ENCODE measurements around the gene MCTP1. TPM values are rescaled to one million over a fixed set of nuclear protein-coding genes. Genes with fewer than 3 reads are reported as not detected.

The MCTP1 gene
- total and polyA plus RNA-seq, 4 experiments from 2014 or later: 0.31 to 0.42 (median 0.39) TPM; not detected in 1

GRCh38 chr5:94802450-94802849, 482.4 kb downstream of the MCTP1 start:
- intact Hi-C loops (cut with micrococcal nuclease): no loop called here
- no peaks in the 10 kb centered on the region for H3K27me3 Mint-ChIP-seq
- H3K4me3 Mint-ChIP-seq: no peak overlapping the region
- H3K27ac ChIP-seq (ENCODE audit: low read depth, low read length): no peak overlapping the region
- ChIA-PET POLR2A (ENCODE audit: partially characterized antibody) (no interaction called here), CTCF (ENCODE audit: partially characterized antibody) (interaction anchor here (1.0 kb wide), 1 partner anchor 65 kb away, joined by 3 read pairs; no protein-coding TSS in a partner anchor)
- no peak overlapping the region for H3K4me3 ChIP-seq (ENCODE audit: low read length in 2 of 2)
- H3K27me3 ChIP-seq (ENCODE audit: insufficient read depth, low read length): no peaks in the 10 kb centered on the region
- H3K9me3 Mint-ChIP-seq: peaks cover 0 to 2% (median 0%) of the 10 kb centered on the region in 8 donors
- H3K9me3 ChIP-seq (ENCODE audit: control insufficient read depth in 1 of 2, low read length in 2 of 2): no peaks in the 10 kb centered on the region
- H3K4me1 Mint-ChIP-seq: no peaks in the 10 kb centered on the region
- no peaks in the 10 kb centered on the region for H3K36me3 ChIP-seq (ENCODE audit: insufficient read depth, low read length)
- H3K36me3 Mint-ChIP-seq: no peaks in the 10 kb centered on the region
- H3K27ac Mint-ChIP-seq: no peak overlapping the region
- no peak for DNase-seq
- H3K4me1 ChIP-seq (ENCODE audit: insufficient read depth, low read length): no peaks in the 10 kb centered on the region

DNA sequence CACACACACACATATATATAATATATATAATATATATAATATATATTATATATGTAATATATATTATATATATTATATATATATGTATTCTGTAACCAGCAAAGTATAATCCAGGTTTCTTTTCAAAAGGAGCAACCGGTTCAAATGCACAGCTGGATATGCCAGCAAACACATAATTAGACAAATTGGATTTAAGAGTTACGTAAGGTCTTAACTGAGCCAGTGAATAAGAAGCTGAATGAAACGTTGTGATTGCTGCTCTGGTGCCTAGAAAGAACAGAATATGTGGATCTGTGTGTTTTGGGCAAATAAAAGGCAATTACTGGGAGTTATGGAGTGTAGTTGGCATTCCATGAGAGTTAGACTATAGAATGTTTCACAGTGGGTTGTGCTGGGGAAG, 488.3 kb downstream of the MCTP1 start:
- Mint-ChIP-seq H3K4me1 (peaks cover 29 to 47% (median 34%) of the 10 kb centered on the region in 4 donors), H3K9me3 (no peaks in the 10 kb centered on the region), H3K27me3 (no peaks in the 10 kb centered on the region), H3K4me3 (no peak overlapping the region), H3K27ac (no peak overlapping the region), H3K36me3 (no peaks in the 10 kb centered on the region)
- Histone ChIP-seq H3K4me1 (ENCODE audit: insufficient read depth, low read length) (peaks cover 32% of the 10 kb centered on the region), H3K27ac (ENCODE audit: low read depth, low read length) (no peak overlapping the region), H3K36me3 (ENCODE audit: insufficient read depth, low read length) (no peaks in the 10 kb centered on the region), H3K27me3 (ENCODE audit: insufficient read depth, low read length) (no peaks in the 10 kb centered on the region), H3K9me3 (ENCODE audit: control insufficient read depth in 1 of 2, low read length in 2 of 2) (no peaks in the 10 kb centered on the region), H3K4me3 (ENCODE audit: low read length in 2 of 2) (no peak overlapping the region)
- ChIA-PET CTCF (ENCODE audit: partially characterized antibody) (no interaction called here), POLR2A (ENCODE audit: partially characterized antibody) (no interaction called here)
- DNase-seq: no peak
- intact Hi-C loops (cut with micrococcal nuclease): no loop called here

DNA sequence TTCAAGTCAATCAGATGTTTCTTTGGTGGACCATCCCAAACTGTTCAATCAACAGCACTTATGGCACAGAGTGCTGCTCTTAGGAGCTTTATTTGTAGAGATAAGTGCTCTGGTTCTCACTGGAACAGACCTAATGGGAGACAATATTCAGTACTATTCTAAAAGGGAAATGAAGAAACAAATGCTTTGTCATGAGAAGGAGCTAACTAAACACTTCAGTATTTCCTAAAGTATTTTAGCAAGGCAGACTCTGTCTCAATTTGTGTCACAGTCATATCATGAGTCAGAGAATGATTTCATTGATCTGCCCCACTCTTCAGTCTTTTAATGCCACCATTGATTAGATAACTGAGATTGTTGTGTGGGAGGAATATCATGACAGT, 491.1 kb downstream of the MCTP1 start:
- intact Hi-C loops (cut with micrococcal nuclease): loop anchor here (5.0 kb wide), 1 partner anchor 58 kb away; no protein-coding TSS in a partner anchor
- H3K27ac Mint-ChIP-seq: peak overlapping the region in 6 of 7 donors; percentile 85 to 95 (median 90)
- Histone ChIP-seq H3K4me3 (ENCODE audit: low read length in 2 of 2) (peak overlapping the region in 1 of 2 donors; percentile 15), H3K9me3 (ENCODE audit: control insufficient read depth in 1 of 2, low read length in 2 of 2) (no peaks in the 10 kb centered on the region), H3K36me3 (ENCODE audit: insufficient read depth, low read length) (no peaks in the 10 kb centered on the region), H3K4me1 (ENCODE audit: insufficient read depth, low read length) (peaks cover 32% of the 10 kb centered on the region), H3K27me3 (ENCODE audit: insufficient read depth, low read length) (no peaks in the 10 kb centered on the region), H3K27ac (ENCODE audit: low read depth, low read length) (peak overlapping the region; percentile 30)
- POLR2A ChIA-PET (ENCODE audit: partially characterized antibody): interaction anchor here (0.7 to 1.6 kb wide), 3 partner anchors 10 to 684 kb away, joined by 3 to 5 read pairs (median 3); no protein-coding TSS in a partner anchor
- DNase-seq: no peak
- H3K9me3 Mint-ChIP-seq: no peaks in the 10 kb centered on the region
- peak overlapping the region in 3 of 8 donors; percentile 10 to 66 (median 59) for H3K4me3 Mint-ChIP-seq
- H3K4me1 Mint-ChIP-seq: peaks cover 29 to 47% (median 34%) of the 10 kb centered on the region in 4 donors
- H3K36me3 Mint-ChIP-seq: no peaks in the 10 kb centered on the region
- H3K27me3 Mint-ChIP-seq: no peaks in the 10 kb centered on the region
- CTCF ChIA-PET (ENCODE audit: partially characterized antibody): interaction anchor here (1.1 kb wide), 1 partner anchor 56 kb away, joined by 4 read pairs; no protein-coding TSS in a partner anchor

- Histone ChIP-seq H3K36me3 (ENCODE audit: insufficient read depth, low read length) (no peaks in the 10 kb centered on the region), H3K27ac (ENCODE audit: low read depth, low read length) (peak overlapping the region; percentile 30), H3K27me3 (ENCODE audit: insufficient read depth, low read length) (no peaks in the 10 kb centered on the region), H3K4me1 (ENCODE audit: insufficient read depth, low read length) (peaks cover 32% of the 10 kb centered on the region), H3K9me3 (ENCODE audit: control insufficient read depth in 1 of 2, low read length in 2 of 2) (no peaks in the 10 kb centered on the region), H3K4me3 (ENCODE audit: low read length in 2 of 2) (peak overlapping the region in 1 of 2 donors; percentile 15)
- Mint-ChIP-seq H3K9me3 (no peaks in the 10 kb centered on the region), H3K27me3 (no peaks in the 10 kb centered on the region), H3K36me3 (no peaks in the 10 kb centered on the region), H3K27ac (peak overlapping the region; percentile 85 to 95 (median 90)), H3K4me1 (peaks cover 29 to 47% (median 34%) of the 10 kb centered on the region in 4 donors), H3K4me3 (peak overlapping the region; percentile 21 to 66 (median 38))
- DNase-seq: peak; percentile 29 to 58 (median 54)
- CTCF ChIA-PET (ENCODE audit: partially characterized antibody): interaction anchor here (1.1 kb wide), 1 partner anchor 57 kb away, joined by 4 read pairs; no protein-coding TSS in a partner anchor
- intact Hi-C loops (cut with micrococcal nuclease): loop anchor here (5.0 kb wide), 1 partner anchor 59 kb away; no protein-coding TSS in a partner anchor
- POLR2A ChIA-PET (ENCODE audit: partially characterized antibody): interaction anchor here (0.6 to 1.6 kb wide), 4 partner anchors 10 to 684 kb away, joined by 3 to 5 read pairs (median 3); no protein-coding TSS in a partner anchor
Observed at GRCh38 chr5:94793113-94793815, 491.6 kb downstream of the MCTP1 start.

- ChIA-PET POLR2A (ENCODE audit: partially characterized antibody) (no interaction called here), CTCF (ENCODE audit: partially characterized antibody) (interaction anchor here (0.9 kb wide), 1 partner anchor 17 kb away, joined by 3 read pairs; no protein-coding TSS in a partner anchor)
- Mint-ChIP-seq H3K27me3 (no peaks in the 10 kb centered on the region), H3K9me3 (no peaks in the 10 kb centered on the region), H3K4me3 (no peak overlapping the region), H3K4me1 (peaks cover 29 to 47% (median 34%) of the 10 kb centered on the region in 4 donors), H3K36me3 (no peaks in the 10 kb centered on the region), H3K27ac (peak overlapping the region in 2 of 7 donors; percentile 14 to 43)
- Histone ChIP-seq H3K36me3 (ENCODE audit: insufficient read depth, low read length) (no peaks in the 10 kb centered on the region), H3K9me3 (ENCODE audit: control insufficient read depth in 1 of 2, low read length in 2 of 2) (no peaks in the 10 kb centered on the region), H3K4me3 (ENCODE audit: low read length in 2 of 2) (no peak overlapping the region), H3K27ac (ENCODE audit: low read depth, low read length) (no peak overlapping the region), H3K27me3 (ENCODE audit: insufficient read depth, low read length) (no peaks in the 10 kb centered on the region), H3K4me1 (ENCODE audit: insufficient read depth, low read length) (peaks cover 32% of the 10 kb centered on the region)
- intact Hi-C loops (cut with micrococcal nuclease): loop anchor here (5.0 kb wide), 1 partner anchor 60 kb away; no protein-coding TSS in a partner anchor
- peak in 1 of 5 donors; percentile 13 for DNase-seq
Observed at GRCh38 chr5:94791829-94792228, 493.1 kb downstream of the MCTP1 start.

DNA sequence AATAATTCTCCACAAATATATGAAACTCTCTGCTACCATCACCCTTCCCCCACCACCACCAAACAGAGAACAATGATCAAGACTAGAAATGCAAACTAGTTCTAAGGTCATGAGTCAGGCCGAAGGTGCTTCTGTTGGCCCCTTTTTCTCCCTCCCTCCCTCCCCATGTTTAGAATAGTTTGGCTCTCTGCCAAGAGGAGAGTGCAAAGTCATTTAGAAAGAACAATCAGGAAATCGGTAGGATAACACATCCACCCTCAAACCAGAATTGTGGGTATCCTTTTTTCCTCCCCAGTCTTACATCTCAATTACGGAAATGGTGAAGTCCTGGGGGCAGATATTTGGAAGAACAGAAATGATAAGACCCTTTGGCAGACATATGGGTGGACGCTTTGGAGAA, 496.4 kb downstream of the MCTP1 start:
- POLR2A ChIA-PET (ENCODE audit: partially characterized antibody): no interaction called here
- no peak overlapping the region for H3K27ac Mint-ChIP-seq
- intact Hi-C loops (cut with micrococcal nuclease): no loop called here
- peaks cover 0 to 1% of the 10 kb centered on the region in 2 donors for H3K27me3 Mint-ChIP-seq
- H3K4me3 Mint-ChIP-seq: no peak overlapping the region
- Histone ChIP-seq H3K36me3 (ENCODE audit: insufficient read depth, low read length) (no peaks in the 10 kb centered on the region), H3K27me3 (ENCODE audit: insufficient read depth, low read length) (no peaks in the 10 kb centered on the region), H3K27ac (ENCODE audit: low read depth, low read length) (no peak overlapping the region), H3K4me1 (ENCODE audit: insufficient read depth, low read length) (peaks cover 11% of the 10 kb centered on the region), H3K9me3 (ENCODE audit: control insufficient read depth in 1 of 2, low read length in 2 of 2) (no peaks in the 10 kb centered on the region), H3K4me3 (ENCODE audit: low read length in 2 of 2) (no peak overlapping the region)
- H3K36me3 Mint-ChIP-seq: no peaks in the 10 kb centered on the region
- H3K9me3 Mint-ChIP-seq: no peaks in the 10 kb centered on the region
- peaks cover 11 to 18% (median 15%) of the 10 kb centered on the region in 4 donors for H3K4me1 Mint-ChIP-seq
- CTCF ChIA-PET (ENCODE audit: partially characterized antibody): no interaction called here
- no peak for DNase-seq

Data from CD4-positive, alpha-beta memory T cell (primary cell).